SK-N-SH (cell line): Measurements from ENCODE around the gene NFKB2. TPM values are rescaled to one million over a fixed set of nuclear protein-coding genes. Genes with fewer than 3 reads are reported as not detected.

Experiments
- CTCF ChIA-PET: fragments of 300-600, 350-600 bp; formaldehyde crosslinking; extraction: SDS; loops from one replicate; lab custom pipeline; 2021; lab: Yijun Ruan, JAX
- POLR2A ChIA-PET: fragments of 350-600 bp; sonication (Branson Sonifier 250); formaldehyde crosslinking; extraction: SDS; loops from one replicate; lab custom pipeline; 2020; ENCODE audit warnings: antibody characterized with exemption, inconsistent platforms; lab: Yijun Ruan, JAX
- DNase-seq: peaks from one replicate; pipeline ENCODE4 v3.0.0; 2012
- H2AFZ ChIP-seq: fragments of 200-600 bp; sonication (generic); 2 replicates; pipeline ENCODE4 v1.8.1; 2016; ENCODE audit warnings: antibody characterized with exemption, mild to moderate bottlenecking, low read depth
- H3F3A ChIP-seq: fragments of 200-600 bp; sonication (generic); replicated peaks from 2 replicates; pipeline ENCODE3; 2016; ENCODE audit warnings: antibody characterized with exemption, mild to moderate bottlenecking; ENCODE audit not compliant: insufficient read depth
- H3K27ac ChIP-seq, 2 experiments: fragments of 200-500 bp in 1 of 2; fragments of 200-600 bp in 1 of 2; sonication (Bioruptor generic) in 1 of 2; sonication (generic), shearing (Covaris generic) in 1 of 2; 2 replicates each; pipeline versions ENCODE4 v1.5.1 to v1.6.1; 2014 to 2016; ENCODE audit warnings: low read depth in 2 of 2, inconsistent platforms in 1 of 2, low read length in 1 of 2, mild to moderate bottlenecking in 1 of 2, mixed read lengths in 1 of 2
- H3K27me3 ChIP-seq: fragments of 200-600 bp; sonication (generic), shearing (Covaris generic); 2 replicates; pipeline ENCODE4 v1.6.1; 2016; ENCODE audit warnings: mixed run types; ENCODE audit not compliant: insufficient read depth
- H3K36me3 ChIP-seq, 2 experiments: fragments of 200-500 bp in 1 of 2; fragments of 200-600 bp in 1 of 2; sonication (Bioruptor generic) in 1 of 2; sonication (generic) in 1 of 2; replicated peaks in 1 of 2; 2 replicates each; pipeline versions ENCODE3 to v1.5.1; 2014 to 2016; ENCODE audit warnings: low read length in 1 of 2, mild to moderate bottlenecking in 1 of 2; ENCODE audit not compliant: insufficient read depth in 2 of 2, control insufficient read depth in 1 of 2
- H3K4me1 ChIP-seq, 2 experiments: fragments of 200-500 bp in 1 of 2; fragments of 200-600 bp in 1 of 2; sonication (Bioruptor generic) in 1 of 2; sonication (generic), shearing (Covaris generic) in 1 of 2; 2 replicates each; pipeline versions ENCODE4 v1.5.1 to v1.6.1; 2014 to 2016; ENCODE audit warnings: low read depth in 1 of 2, low read length in 1 of 2, mixed run types in 1 of 2; ENCODE audit not compliant: insufficient read depth in 2 of 2, control insufficient read depth in 1 of 2
- H3K4me2 ChIP-seq: fragments of 200-600 bp; sonication (generic), shearing (Covaris generic); 2 replicates; pipeline ENCODE4 v1.6.1; 2017; ENCODE audit warnings: mixed run types
- H3K4me3 ChIP-seq, 2 experiments: fragments of 200-500 bp in 1 of 2; fragments of 200-600 bp in 1 of 2; sonication (Bioruptor generic) in 1 of 2; sonication (generic), shearing (Covaris generic) in 1 of 2; 2 replicates each; pipeline versions ENCODE4 v1.5.1 to v1.8.1; 2014 to 2016; ENCODE audit warnings: low read depth in 2 of 2, inconsistent platforms in 1 of 2, low read length in 1 of 2, mild to moderate bottlenecking in 1 of 2, mixed read lengths in 1 of 2, moderate library complexity in 1 of 2
- H3K79me2 ChIP-seq: fragments of 200-600 bp; sonication (generic); 2 replicates; pipeline ENCODE4 v1.8.1; 2017; ENCODE audit warnings: mild to moderate bottlenecking; ENCODE audit not compliant: insufficient read depth
- H3K9ac ChIP-seq: fragments of 200-600 bp; sonication (generic); 2 replicates; pipeline ENCODE4 v1.6.1; 2017; ENCODE audit warnings: mixed run types
- H3K9me2 ChIP-seq: fragments of 200-600 bp; sonication (generic); 2 replicates; pipeline ENCODE4 v1.6.1; 2017; ENCODE audit warnings: mixed run types
- H3K9me3 ChIP-seq: fragments of 200-600 bp; sonication (generic); 2 replicates; pipeline ENCODE4 v1.6.1; 2017; ENCODE audit warnings: mixed run types, mild to moderate bottlenecking, moderate library complexity
- H4K20me1 ChIP-seq: fragments of 200-600 bp; sonication (generic); 2 replicates; pipeline ENCODE4 v1.6.1; 2017; ENCODE audit warnings: mild to moderate bottlenecking, mixed run types; ENCODE audit not compliant: insufficient read depth
- MEF2A ChIP-seq: IDR thresholded peaks from 2 replicates; pipeline ENCODE4 v1.4.0; 2012; ENCODE audit warnings: low read depth, borderline replicate concordance
- NFIC ChIP-seq: IDR thresholded peaks from 2 replicates; pipeline ENCODE4 v1.4.0; 2012; ENCODE audit warnings: borderline replicate concordance
- PBX3 ChIP-seq: IDR thresholded peaks from 2 replicates; pipeline ENCODE4; 2012
- RAD21 ChIP-seq: IDR thresholded peaks from 2 replicates; pipeline ENCODE4 v1.6.1; 2012; ENCODE audit warnings: mild to moderate bottlenecking, low read length
- SMC3 ChIP-seq: IDR thresholded peaks from 2 replicates; pipeline ENCODE4 v1.6.1; 2012; ENCODE audit warnings: low read depth, low read length, improper control_type of control experiment
- WGBS: methylation state at CpG from one replicate; pipeline ENCODE4 v1.1.6; 2017; ENCODE audit warnings: low lambda C conversion rate; 5-methylcytosine and 5-hydroxymethylcytosine counted together
- polyA plus RNA-seq, 3 experiments: library from polyadenylated mRNA; depleted of rRNA; stranded (reverse); fragments of >200 nt; gene quantifications; 2 replicates each; pipeline ENCODE4 v1.2.3, GENCODE V29; 2012
- TF ChIP-seq, protein P1 (sequence below): IDR thresholded peaks from 2 replicates; pipeline ENCODE4 v1.4.0; 2012; ENCODE audit warnings: low read depth, borderline replicate concordance
- TF ChIP-seq, protein P2 (sequence below): fragments of 150-350 bp; IDR thresholded peaks from 2 replicates; pipeline ENCODE4 v1.6.1; 2017; ENCODE audit warnings: antibody characterized with exemption, low read length, low read depth, borderline replicate concordance

The NFKB2 gene
- polyA plus RNA-seq, 1 of the 3 experiments (the other 2 are of a cell fraction): 26.6 TPM

- H3K79me2 ChIP-seq: no peaks in the 10 kb centered on the region
- H4K20me1 ChIP-seq: no peaks in the 10 kb centered on the region
- no peak for DNase-seq
- no peak overlapping the region for H3K4me2 ChIP-seq
- WGBS: 85% methylated on average over 6 of the region's 7 CpGs
- no peaks in the 10 kb centered on the region for H3K9me3 ChIP-seq
- TF ChIP-seq RAD21 (0 out of 2 replicates have a peak, but pooled peaks have one; percentile 13), PBX3 (no peak)
- H3K9ac ChIP-seq: no peak overlapping the region
- no peaks in the 10 kb centered on the region for H3K27me3 ChIP-seq
- H3K9me2 ChIP-seq: no peaks in the 10 kb centered on the region
- H3K36me3 ChIP-seq: peaks cover 39 to 50% of the 10 kb centered on the region in 2 experiments
- H3K4me3 ChIP-seq: no peak overlapping the region
- ChIA-PET CTCF (interaction anchor here (1.2 to 9.6 kb wide), 6 partner anchors 10 to 206 kb away, joined by 3 to 67 read pairs (median 10); no protein-coding TSS in a partner anchor), POLR2A (no interaction called here)
- no peaks in the 10 kb centered on the region for H3F3A ChIP-seq
- H3K4me1 ChIP-seq: no peaks in the 10 kb centered on the region
- H3K27ac ChIP-seq: no peak overlapping the region
- H2AFZ ChIP-seq: no peak overlapping the region
Observed at GRCh38 chr10:102375250-102375649, 20.3 kb upstream of the NFKB2 start.

- Histone ChIP-seq H3K36me3 (peaks cover 33 to 46% of the 10 kb centered on the region in 2 experiments), H3K79me2 (no peaks in the 10 kb centered on the region), H3K4me3 (no peak overlapping the region), H4K20me1 (no peaks in the 10 kb centered on the region), H3K9me2 (no peaks in the 10 kb centered on the region), H3K9ac (no peak overlapping the region), H3K4me1 (no peaks in the 10 kb centered on the region), H3K27me3 (no peaks in the 10 kb centered on the region), H3K27ac (no peak overlapping the region), H3K9me3 (no peaks in the 10 kb centered on the region), H3K4me2 (no peak overlapping the region), H2AFZ (no peak overlapping the region), H3F3A (no peaks in the 10 kb centered on the region)
- DNase-seq: no peak
- TF ChIP-seq SMC3: no peak
- TF ChIP-seq, protein P1, sequence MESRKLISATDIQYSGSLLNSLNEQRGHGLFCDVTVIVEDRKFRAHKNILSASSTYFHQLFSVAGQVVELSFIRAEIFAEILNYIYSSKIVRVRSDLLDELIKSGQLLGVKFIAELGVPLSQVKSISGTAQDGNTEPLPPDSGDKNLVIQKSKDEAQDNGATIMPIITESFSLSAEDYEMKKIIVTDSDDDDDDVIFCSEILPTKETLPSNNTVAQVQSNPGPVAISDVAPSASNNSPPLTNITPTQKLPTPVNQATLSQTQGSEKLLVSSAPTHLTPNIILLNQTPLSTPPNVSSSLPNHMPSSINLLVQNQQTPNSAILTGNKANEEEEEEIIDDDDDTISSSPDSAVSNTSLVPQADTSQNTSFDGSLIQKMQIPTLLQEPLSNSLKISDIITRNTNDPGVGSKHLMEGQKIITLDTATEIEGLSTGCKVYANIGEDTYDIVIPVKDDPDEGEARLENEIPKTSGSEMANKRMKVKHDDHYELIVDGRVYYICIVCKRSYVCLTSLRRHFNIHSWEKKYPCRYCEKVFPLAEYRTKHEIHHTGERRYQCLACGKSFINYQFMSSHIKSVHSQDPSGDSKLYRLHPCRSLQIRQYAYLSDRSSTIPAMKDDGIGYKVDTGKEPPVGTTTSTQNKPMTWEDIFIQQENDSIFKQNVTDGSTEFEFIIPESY: no peak
- TF ChIP-seq NFIC: no peak
- no peak for TF ChIP-seq MEF2A
- POLR2A ChIA-PET: no interaction called here
- WGBS: 100% methylated on average over 2 of the region's 2 CpGs
- CTCF ChIA-PET: interaction anchor here (1.2 to 9.6 kb wide), 6 partner anchors 9 to 206 kb away, joined by 3 to 67 read pairs (median 10); no protein-coding TSS in a partner anchor
Observed at GRCh38 chr10:102375867-102376266, 19.6 kb upstream of the NFKB2 start.

- CTCF ChIA-PET: interaction anchor here (1.1 to 9.6 kb wide), 6 partner anchors 17 to 208 kb away, joined by 4 to 77 read pairs (median 12); no protein-coding TSS in a partner anchor
- DNase-seq: no peak
- TF ChIP-seq, protein P2, sequence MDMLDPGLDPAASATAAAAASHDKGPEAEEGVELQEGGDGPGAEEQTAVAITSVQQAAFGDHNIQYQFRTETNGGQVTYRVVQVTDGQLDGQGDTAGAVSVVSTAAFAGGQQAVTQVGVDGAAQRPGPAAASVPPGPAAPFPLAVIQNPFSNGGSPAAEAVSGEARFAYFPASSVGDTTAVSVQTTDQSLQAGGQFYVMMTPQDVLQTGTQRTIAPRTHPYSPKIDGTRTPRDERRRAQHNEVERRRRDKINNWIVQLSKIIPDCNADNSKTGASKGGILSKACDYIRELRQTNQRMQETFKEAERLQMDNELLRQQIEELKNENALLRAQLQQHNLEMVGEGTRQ: no peak
Observed at GRCh38 chr10:102376901-102377300, 18.6 kb upstream of the NFKB2 start.

More at GRCh38 chr10:102376901-102377300, 18.6 kb upstream of the NFKB2 start:
- Histone ChIP-seq H3K4me3 (no peak overlapping the region), H3K4me2 (no peak overlapping the region), H3K9me2 (no peaks in the 10 kb centered on the region), H3K27ac (no peak overlapping the region), H3K79me2 (no peaks in the 10 kb centered on the region), H2AFZ (no peak overlapping the region), H3K9me3 (no peaks in the 10 kb centered on the region), H3K27me3 (no peaks in the 10 kb centered on the region), H3F3A (no peaks in the 10 kb centered on the region), H4K20me1 (no peaks in the 10 kb centered on the region), H3K36me3 (peaks cover 24 to 45% of the 10 kb centered on the region in 2 experiments), H3K9ac (no peak overlapping the region), H3K4me1 (no peaks in the 10 kb centered on the region)
- 93% methylated on average over 11 of the region's 12 CpGs for WGBS
- POLR2A ChIA-PET: no interaction called here
